AG04449 (cell line): ENCODE data around the gene DUSP16.

Experiments
- CTCF ChIA-PET: fragments of 350-600 bp; formaldehyde crosslinking; extraction: SDS; loops from one replicate; lab custom pipeline; 2021; ENCODE audit warnings: antibody characterized with exemption; lab: Yijun Ruan, JAX
- POLR2A ChIA-PET: fragments of 400-600, 350-600 bp; formaldehyde crosslinking; extraction: SDS; loops from one replicate; lab custom pipeline; 2020; ENCODE audit warnings: antibody characterized with exemption, inconsistent platforms; lab: Yijun Ruan, JAX
- DNase-seq: peaks from one replicate; pipeline ENCODE4 v3.0.0-alpha.2; 2010; ENCODE audit warnings: low read depth, low spot score
- H3K4me3 ChIP-seq: 2 replicates; pipeline ENCODE4 v1.5.1; 2011; ENCODE audit warnings: low read depth, mild to moderate bottlenecking, control low read depth, low read length
- CTCF ChIP-seq: IDR thresholded peaks from one replicate; pipeline ENCODE4 v1.5.1; 2011; ENCODE audit warnings: mild to moderate bottlenecking, moderate library complexity, low read length, control low read depth, inconsistent platforms; ENCODE audit not compliant: insufficient read depth; ENCODE audit errors: missing control alignments

DUSP16 gene

DNA sequence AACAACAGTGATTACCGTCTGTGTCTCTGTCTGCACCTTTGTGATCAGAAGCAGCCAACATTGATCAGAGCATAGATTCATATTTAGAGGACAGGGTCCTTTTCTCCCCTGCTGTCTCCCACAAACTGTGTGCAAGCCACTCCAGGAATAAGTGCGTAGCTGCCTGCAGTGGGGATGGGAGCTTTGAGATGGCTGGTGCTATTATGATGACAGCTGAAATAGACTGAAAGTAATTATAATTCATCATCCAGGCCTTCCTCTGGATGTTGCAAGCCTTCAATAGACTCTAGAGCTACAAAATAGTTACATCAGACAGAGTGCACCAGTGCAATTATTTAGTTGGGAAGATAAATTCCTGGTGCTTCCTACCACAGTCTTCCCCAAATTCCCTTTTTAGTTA is 137.7 kb downstream of the DUSP16 start:
- no peak overlapping the region for H3K4me3 ChIP-seq
- ChIA-PET POLR2A (no interaction called here), CTCF (no interaction called here)
- no peak for TF ChIP-seq CTCF
- no peak for DNase-seq
